ENCODE results near the gene LTO1.
"Not testable (repeated sequence)": the region's sequence is repeated elsewhere in the genome, so short reads cannot be mapped to it uniquely, and the experiment has no call there.

LTO1 gene

DNA sequence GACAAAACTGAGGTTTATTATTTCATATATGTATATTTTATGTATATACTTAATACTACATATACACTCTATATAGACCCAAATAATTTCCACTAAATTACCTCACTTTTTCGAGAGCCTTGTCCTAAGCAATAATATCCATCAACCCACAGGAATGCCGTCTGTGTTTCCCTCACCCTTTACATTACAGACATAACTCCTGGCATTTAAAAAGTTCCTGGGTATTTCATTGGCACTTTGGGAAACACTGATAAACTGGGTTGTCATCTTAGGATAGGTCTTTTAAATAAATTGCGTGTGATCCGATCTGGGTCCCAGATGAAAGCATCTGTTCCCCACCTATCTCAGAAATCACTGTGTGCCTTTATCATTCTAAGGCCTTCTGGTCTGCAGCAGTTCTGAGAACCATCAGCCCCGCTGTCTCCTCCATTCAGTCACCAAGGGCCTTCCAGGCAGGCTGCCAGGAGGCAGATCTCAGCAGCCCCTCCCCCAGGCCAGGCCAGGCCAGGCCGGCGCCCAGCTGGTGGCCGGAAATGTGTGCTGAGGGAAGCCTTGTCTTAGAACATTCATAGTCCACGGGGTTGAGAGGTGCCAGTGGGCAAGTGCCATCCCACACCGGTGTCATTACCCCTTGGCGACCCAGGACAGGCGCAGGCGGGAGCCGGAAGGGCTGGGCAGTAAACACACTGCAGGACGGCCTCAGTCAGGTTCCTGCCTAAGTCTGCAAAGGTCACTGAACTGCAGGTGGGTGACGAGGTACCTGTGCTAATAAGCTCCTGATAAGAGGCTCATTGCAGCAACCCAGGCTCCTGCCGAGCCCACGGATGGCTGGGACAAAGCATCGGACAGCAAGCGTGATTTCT, 25.4 kb upstream of the LTO1 start:
- no peak for DNase-seq

GRCh38 chr11:69699213-69699612, 24.1 kb upstream of the LTO1 start:
- no peak for DNase-seq

DNA sequence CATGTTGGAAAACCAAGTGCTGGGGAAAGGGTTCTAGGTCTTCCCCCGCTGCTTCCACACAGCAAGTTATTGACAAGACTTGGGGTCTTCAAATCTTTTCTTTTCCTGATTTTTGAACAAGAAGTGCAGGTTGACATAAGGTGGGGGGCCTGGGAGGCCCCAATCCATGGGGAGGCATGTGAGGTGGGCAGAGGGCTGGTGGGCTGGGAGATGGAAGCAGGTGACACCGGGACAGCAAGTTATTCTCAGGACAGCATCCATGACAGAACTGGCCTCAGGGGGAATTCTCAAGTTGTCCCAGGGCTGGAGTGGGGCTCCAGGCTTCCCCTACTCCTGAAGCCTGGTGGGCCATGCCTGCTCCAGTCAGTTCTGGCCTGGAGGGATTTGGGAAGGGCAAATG, 23.2 kb upstream of the LTO1 start:
- no peak for DNase-seq

DNA sequence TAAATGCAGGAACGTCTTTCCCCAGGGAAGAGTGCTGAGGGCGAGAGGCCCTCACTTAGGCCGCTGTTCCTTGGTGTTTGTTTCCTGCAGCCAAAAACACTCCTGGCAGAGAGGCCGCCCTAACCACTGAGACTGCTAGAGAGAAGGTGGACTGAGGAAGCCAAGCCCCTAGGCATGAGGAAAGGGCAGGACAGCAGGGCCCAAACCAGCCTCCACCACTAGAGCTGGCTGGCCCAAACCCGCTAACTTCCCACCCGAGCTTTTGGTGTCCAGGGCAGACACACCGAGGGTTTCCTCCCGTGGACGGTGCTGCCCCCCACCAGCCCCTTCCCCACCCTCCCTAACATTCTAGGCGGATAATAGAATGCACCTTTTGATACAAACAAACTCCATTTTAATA, 22.7 kb upstream of the LTO1 start:
- DNase-seq: no peak

DNA sequence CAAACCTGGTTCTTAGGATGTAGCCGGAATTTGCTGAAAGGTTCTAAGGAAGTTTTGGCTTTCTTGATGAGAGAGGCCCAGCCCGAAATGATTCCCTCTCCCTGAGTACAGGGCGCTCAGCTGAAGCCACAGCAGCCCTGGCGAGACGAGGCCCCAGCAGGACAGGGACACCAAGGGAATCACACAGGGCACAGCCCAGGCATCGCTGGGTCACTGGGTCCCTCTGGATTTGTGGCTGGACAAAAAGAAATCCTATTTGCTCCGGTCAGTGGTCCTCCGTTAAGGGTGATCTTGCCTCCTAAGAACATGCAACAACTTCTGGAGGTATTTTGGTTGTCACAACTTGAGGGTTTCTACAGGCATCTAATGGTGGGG, 22.3 kb upstream of the LTO1 start:
- no peak for DNase-seq

GRCh38 chr11:69696749-69697468, 21.8 kb upstream of the LTO1 start:
- DNase-seq: no peak

- not testable (repeated sequence) for DNase-seq
These were observed 20.8 kb upstream of the LTO1 start for GRCh38 chr11:69695995-69696394.

GRCh38 chr11:69695581-69695980, 20.4 kb upstream of the LTO1 start:
- DNase-seq: no peak

GRCh38 chr11:69694781-69695180, 19.6 kb upstream of the LTO1 start:
- DNase-seq: no peak

DNA sequence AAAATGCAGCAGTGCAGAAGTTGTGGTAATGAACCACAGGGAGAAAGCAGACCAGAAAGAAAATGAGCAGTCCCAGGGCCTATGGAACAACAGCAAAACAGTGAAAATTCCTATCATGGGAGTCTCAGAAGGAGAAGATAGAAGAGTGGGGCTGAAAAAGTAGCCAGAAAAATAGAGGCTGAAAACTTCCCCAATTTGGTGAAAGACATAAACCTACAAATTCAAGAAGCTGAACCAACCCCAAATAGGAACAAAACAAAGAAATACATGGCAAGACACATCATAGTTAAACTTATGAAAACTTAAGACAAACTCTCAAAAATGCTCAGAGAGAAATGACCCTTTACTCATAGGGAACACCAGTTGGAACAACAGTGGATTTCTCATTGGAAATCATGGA, 17.3 kb upstream of the LTO1 start:
- no peak for DNase-seq

DNA sequence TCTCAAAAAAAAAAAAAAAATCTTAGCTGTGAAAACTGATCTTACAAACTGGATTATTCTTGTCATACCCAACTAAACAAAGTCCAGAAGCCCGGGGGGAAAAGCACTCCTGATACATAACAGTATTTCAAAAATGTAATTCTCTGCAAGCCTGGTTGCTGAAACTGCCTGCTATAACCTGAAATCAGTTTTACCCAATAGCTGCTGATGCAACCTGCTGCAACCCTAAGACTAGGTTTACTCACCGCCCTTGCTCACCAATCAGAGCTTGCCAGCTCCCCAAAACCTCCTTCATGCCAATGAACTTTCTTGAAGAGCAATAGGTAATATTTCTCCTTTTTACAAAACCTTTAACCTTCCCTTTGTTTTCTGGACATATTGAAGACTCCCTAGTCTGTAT, 16.3 kb upstream of the LTO1 start:
- DNase-seq: no peak

GRCh38 chr11:69689484-69690319, 14.5 kb upstream of the LTO1 start:
- no peak for DNase-seq

- DNase-seq: not testable (repeated sequence)
These were observed 13.0 kb upstream of the LTO1 start for GRCh38 chr11:69687969-69688771.

DNA sequence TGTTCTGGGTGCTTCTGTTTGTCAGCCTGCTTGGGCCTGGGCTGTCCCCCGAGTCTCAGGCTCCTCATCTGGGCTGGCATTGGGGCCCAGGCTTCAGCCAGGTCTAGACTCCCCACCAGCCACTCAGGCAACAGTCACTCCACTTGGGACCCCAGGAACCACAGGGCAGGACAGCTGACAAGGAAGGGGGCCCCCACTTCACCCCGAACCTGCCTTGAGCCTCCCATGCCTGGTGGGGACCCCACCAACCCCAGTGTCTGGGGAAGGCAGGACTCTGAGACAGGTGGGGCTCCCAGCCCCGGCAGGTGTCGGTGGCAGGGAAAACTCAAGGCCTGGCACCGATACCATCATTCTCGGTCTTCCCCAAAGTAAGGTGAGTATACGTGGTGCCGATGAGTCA, 11.7 kb upstream of the LTO1 start:
- DNase-seq: no peak

- no peak for DNase-seq
These were observed 11.3 kb upstream of the LTO1 start for GRCh38 chr11:69686452-69686851.

- no peak for DNase-seq
These were observed 10.2 kb upstream of the LTO1 start for GRCh38 chr11:69685348-69685747.

DNA sequence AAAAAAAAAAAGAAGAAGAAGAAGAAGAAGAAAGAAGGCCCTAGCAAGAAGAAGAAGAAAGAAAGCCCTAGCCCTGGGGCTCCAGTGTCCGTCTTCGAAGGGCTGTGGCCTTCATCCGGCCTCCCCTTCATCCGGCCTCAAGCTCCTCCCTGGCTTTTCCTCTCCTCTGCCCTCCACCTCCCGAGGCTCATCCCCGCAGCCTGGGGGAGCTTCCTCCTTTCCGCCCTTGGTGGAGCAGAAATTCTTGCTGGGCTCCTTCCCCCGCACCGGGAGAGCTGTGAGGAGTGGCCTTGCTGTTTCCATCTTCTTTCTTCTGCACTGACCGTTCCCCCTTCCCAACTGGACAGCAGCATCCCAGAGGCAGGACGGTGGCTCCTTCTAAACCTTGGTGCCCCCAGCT, 9.5 kb upstream of the LTO1 start:
- DNase-seq: no peak

GRCh38 chr11:69683764-69684333, 8.7 kb upstream of the LTO1 start:
- DNase-seq: no peak

- no peak for DNase-seq
These were observed 7.7 kb upstream of the LTO1 start for GRCh38 chr11:69682681-69683326.

GRCh38 chr11:69682221-69682620, 7.1 kb upstream of the LTO1 start:
- no peak for DNase-seq

DNA sequence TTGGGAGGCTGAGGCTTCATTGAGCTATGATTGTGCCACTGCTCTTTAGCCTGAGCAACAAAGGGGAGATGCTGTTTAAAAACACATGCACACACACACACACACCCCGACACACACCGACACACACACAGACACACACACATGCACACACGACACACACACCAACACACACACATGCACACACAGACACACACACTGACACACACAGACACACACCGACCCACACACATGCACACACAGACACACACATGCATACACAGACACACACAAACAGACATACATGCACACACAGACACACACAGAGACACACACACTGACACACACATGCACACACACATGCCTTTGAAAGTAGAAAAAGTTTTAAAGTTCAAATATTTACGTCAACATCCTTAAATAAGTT, 5.5 kb upstream of the LTO1 start:
- DNase-seq: no peak

- DNase-seq: no peak
These were observed 2.6 kb upstream of the LTO1 start for GRCh38 chr11:69677749-69678148.

All from suppressor macrophage treated with lipopolysaccharide for 1 hour (primary cell).